ENCODE data around the gene GRIN2C.
A peak's percentile ranks its signal among the peaks of the same experiment; 100 is the strongest.

Gene GRIN2C

GRCh38 chr17:74890554-74890953 lies 30.9 kb upstream of the GRIN2C start:
- H3K27ac Mint-ChIP-seq, result no peak overlapping the region

GRCh38 chr17:74888469-74888868 lies 28.8 kb upstream of the GRIN2C start:
- Mint-ChIP-seq H3K27ac (no peak overlapping the region), H3K4me1 (no peaks in the 10 kb centered on the region), H3K36me3 (peaks cover 3% of the 10 kb centered on the region), H3K9me3 (no peaks in the 10 kb centered on the region), H3K27me3 (peaks cover 10% of the 10 kb centered on the region), H3K4me3 (no peak overlapping the region)

More at GRCh38 chr17:74890554-74890953, 30.9 kb upstream of the GRIN2C start:
- peaks cover 3% of the 10 kb centered on the region for H3K36me3 Mint-ChIP-seq
- H3K9me3 Mint-ChIP-seq, result no peaks in the 10 kb centered on the region
- H3K27me3 Mint-ChIP-seq, result peaks cover 13% of the 10 kb centered on the region
- no peak overlapping the region for H3K4me3 Mint-ChIP-seq
- H3K4me1 Mint-ChIP-seq, result peaks cover 4% of the 10 kb centered on the region

GRCh38 chr17:74883241-74883745 lies 23.6 kb upstream of the GRIN2C start:
- Mint-ChIP-seq H3K27ac (no peak overlapping the region), H3K27me3 (peaks cover 7% of the 10 kb centered on the region), H3K36me3 (peaks cover 3% of the 10 kb centered on the region), H3K4me1 (no peaks in the 10 kb centered on the region), H3K4me3 (no peak overlapping the region), H3K9me3 (no peaks in the 10 kb centered on the region)

GRCh38 chr17:74882517-74883240 lies 23.0 kb upstream of the GRIN2C start:
- no peak overlapping the region for H3K4me3 Mint-ChIP-seq
- H3K36me3 Mint-ChIP-seq, result peaks cover 3% of the 10 kb centered on the region
- H3K27ac Mint-ChIP-seq, result no peak overlapping the region
- no peaks in the 10 kb centered on the region for H3K4me1 Mint-ChIP-seq
- H3K9me3 Mint-ChIP-seq, result no peaks in the 10 kb centered on the region
- H3K27me3 Mint-ChIP-seq, result peaks cover 7% of the 10 kb centered on the region

DNA sequence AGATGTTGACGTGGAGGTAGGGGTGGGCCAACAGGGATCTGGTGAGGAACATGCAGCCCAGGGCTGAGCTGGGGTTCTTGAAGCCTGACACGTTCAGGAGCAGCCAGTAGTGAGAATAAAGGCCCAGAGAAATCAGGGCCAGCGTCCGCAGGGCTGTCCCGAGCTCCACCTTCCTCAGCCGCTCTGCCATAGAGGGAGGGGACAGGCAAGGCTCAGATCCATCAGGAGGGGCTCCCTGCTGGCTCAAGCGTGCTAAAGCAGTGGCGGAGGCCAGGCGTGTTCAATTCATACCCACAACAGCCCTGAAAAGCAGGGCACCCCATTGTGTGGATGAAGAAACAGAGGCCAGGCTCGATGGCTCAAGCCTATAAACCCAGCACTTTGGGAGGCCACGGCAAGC lies 21.4 kb upstream of the GRIN2C start:
- Mint-ChIP-seq H3K4me1 (no peaks in the 10 kb centered on the region), H3K27me3 (peaks cover 7% of the 10 kb centered on the region), H3K4me3 (no peak overlapping the region), H3K9me3 (no peaks in the 10 kb centered on the region), H3K36me3 (no peaks in the 10 kb centered on the region), H3K27ac (no peak overlapping the region)

- no peaks in the 10 kb centered on the region for H3K27me3 Mint-ChIP-seq
- H3K4me3 Mint-ChIP-seq, result no peak overlapping the region
- H3K9me3 Mint-ChIP-seq, result no peaks in the 10 kb centered on the region
- no peaks in the 10 kb centered on the region for H3K36me3 Mint-ChIP-seq
- no peak overlapping the region for H3K27ac Mint-ChIP-seq
- no peaks in the 10 kb centered on the region for H3K4me1 Mint-ChIP-seq
Measured at GRCh38 chr17:74879308-74879707, 19.6 kb upstream of the GRIN2C start.

DNA sequence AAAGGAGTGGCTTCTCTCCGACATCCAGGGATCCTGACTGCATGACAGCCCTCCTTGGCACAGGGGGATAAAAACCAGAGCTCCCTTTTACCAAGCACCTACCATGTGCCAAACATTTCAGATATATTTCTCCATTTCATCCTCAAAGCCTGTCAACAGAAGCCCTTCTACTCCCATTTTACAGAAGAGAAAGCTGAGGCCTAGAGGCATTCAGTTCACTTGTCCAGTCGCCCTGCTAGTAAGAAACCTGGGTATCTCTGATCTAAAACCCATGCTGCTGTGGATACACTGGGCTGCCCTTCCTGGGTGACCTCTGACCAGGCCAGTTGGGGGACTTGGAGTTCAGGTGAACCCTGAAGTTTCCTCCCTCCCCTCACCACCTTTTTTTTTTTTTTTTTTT lies 19.0 kb upstream of the GRIN2C start:
- no peaks in the 10 kb centered on the region for H3K9me3 Mint-ChIP-seq
- H3K4me1 Mint-ChIP-seq, result peaks cover 4% of the 10 kb centered on the region
- no peak overlapping the region for H3K27ac Mint-ChIP-seq
- H3K27me3 Mint-ChIP-seq, result no peaks in the 10 kb centered on the region
- H3K4me3 Mint-ChIP-seq, result no peak overlapping the region
- no peaks in the 10 kb centered on the region for H3K36me3 Mint-ChIP-seq

DNA sequence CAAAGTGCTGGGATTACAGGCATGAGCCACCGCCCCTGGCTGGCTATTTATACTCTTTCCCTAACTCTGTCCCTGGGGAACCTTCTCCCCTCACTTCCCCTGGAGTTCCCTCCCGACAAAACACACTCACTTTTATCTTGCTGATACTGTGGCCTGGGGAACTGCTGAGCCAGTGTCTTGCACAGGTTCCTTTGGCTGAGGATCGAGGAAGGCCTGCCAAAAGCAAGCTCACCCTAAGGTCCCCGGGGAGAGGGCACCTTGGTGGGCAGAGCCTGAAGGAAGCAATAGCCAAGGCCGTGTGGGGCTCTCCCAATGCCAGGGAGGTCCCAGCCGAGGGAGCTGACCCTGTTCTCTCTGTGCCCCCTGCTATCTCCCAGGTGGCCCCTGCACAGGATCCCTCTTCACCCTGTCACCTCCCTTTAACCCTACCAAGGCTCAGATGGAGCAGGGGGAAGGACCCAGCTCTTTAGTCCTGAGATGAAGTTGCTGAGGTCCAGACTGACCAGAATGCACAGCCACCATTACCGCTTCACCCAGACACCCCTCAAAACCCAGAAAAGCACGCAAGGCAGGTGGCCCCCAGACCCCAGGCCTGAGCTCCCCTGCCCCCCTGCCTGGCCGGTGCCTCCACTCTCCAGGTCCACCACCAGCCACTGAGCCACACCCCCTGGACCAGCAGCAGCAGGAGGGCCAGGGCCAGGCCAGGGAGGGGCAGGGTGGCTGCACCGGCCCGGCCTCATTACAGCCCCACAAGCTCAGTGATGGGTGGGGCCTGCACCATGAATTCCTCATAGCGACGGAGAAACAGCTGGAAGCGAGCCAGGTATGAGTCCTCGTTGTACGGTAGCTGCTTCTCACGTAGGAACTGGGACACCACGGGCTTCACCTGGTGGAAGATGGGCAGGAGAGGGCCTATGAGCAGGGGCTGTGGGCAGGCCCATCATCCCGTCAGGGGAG lies 18.2 kb upstream of the GRIN2C start:
- H3K27me3 Mint-ChIP-seq, result no peaks in the 10 kb centered on the region
- H3K27ac Mint-ChIP-seq, result no peak overlapping the region
- no peak overlapping the region for H3K4me3 Mint-ChIP-seq
- H3K4me1 Mint-ChIP-seq, result peaks cover 4% of the 10 kb centered on the region
- no peaks in the 10 kb centered on the region for H3K9me3 Mint-ChIP-seq
- no peaks in the 10 kb centered on the region for H3K36me3 Mint-ChIP-seq

DNA sequence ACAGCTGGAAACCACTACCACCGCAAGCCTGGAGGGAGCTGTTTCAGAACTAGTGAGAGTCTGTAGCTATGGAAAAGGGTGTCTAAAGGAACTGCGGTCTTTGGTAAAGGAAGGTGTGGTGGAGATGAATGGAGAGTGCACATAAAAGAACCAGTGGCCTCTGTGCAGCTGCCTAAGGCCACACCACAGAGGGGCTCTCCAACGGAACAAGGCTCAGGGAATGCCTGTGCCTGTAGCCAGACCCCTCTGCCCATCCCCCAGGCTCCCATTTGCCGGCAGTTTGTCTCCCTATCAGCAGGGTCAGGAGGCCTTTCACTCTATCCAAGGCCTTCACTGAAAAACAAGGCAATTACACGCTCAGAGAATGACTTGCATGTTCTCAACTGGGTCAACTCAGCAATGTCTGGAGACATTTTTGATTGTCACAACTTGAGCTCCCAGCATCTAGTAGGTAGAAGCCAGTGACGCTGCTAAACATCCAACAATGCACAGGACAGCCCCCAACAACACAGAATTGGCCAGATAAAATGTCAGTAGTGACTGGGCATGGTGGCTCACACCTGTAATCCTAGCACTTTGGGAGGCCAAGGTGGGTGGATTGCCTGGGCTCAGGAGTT lies 16.4 kb upstream of the GRIN2C start:
- no peaks in the 10 kb centered on the region for H3K9me3 Mint-ChIP-seq
- H3K27me3 Mint-ChIP-seq, result no peaks in the 10 kb centered on the region
- peaks cover 17% of the 10 kb centered on the region for H3K4me1 Mint-ChIP-seq
- no peak overlapping the region for H3K4me3 Mint-ChIP-seq
- H3K27ac Mint-ChIP-seq, result no peak overlapping the region
- no peaks in the 10 kb centered on the region for H3K36me3 Mint-ChIP-seq

DNA sequence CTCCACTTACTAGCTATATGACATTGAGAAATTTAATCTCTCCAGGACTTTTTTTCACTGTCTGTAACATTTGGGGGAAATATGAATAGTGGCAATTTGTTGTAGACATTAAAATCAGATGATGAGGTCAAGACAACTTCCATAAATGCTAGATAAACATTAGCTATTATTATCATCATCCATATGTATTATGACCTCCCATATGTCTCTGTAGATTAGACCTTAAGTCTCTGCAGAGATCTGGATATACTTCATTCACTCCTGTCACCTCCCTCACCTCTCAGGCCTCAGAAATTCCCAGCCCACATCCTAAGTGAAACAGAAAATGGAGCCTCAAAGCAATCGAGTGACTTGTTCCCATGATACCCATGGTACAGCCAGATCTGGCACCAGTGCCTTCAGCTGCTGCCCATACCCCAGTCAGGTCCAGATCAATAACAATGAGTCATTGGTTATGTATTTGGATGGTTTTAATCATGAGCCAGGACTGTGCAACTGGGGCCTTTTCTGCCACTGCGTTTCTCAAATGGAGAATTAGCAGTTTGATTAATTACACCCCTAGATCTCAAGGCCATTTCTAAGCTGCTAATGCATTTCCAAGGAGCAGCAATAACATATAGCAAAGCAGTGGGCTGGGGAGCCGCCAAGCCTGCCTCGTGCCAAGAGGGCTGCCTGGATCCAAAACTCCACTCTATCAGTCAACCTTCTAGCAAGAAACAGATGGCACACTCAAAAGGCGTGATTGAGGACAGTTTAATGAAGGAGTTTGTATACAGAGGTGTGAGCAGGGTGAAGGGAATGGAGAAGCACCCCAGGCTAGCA lies 15.7 kb upstream of the GRIN2C start:
- no peak overlapping the region for H3K27ac Mint-ChIP-seq
- no peaks in the 10 kb centered on the region for H3K9me3 Mint-ChIP-seq
- no peaks in the 10 kb centered on the region for H3K36me3 Mint-ChIP-seq
- peak overlapping the region; percentile 1 for H3K4me3 Mint-ChIP-seq
- no peaks in the 10 kb centered on the region for H3K27me3 Mint-ChIP-seq
- peaks cover 17% of the 10 kb centered on the region for H3K4me1 Mint-ChIP-seq

DNA sequence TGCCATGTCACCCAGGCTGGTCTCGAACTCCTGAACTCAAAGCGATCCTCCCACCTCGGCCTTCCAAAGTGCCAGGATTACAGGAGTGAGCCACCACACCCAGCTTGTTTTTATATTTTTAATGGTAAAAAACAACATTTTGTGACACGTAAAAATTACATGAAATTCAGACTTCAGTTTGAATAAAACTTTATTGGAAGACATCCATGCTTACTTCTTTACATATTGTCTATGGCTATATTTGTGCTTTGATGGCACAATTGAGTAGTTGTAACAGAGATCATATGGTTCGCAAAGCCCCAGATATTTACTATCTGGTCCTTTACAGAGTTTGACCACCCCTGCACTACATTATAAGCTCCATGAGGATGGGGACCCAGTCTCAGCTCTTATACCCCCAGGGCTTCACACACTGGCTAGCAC lies 14.9 kb upstream of the GRIN2C start:
- H3K4me3 Mint-ChIP-seq, result peak overlapping the region; percentile 90
- no peaks in the 10 kb centered on the region for H3K9me3 Mint-ChIP-seq
- H3K36me3 Mint-ChIP-seq, result no peaks in the 10 kb centered on the region
- H3K27me3 Mint-ChIP-seq, result no peaks in the 10 kb centered on the region
- H3K27ac Mint-ChIP-seq, result no peak overlapping the region
- peaks cover 17% of the 10 kb centered on the region for H3K4me1 Mint-ChIP-seq

DNA sequence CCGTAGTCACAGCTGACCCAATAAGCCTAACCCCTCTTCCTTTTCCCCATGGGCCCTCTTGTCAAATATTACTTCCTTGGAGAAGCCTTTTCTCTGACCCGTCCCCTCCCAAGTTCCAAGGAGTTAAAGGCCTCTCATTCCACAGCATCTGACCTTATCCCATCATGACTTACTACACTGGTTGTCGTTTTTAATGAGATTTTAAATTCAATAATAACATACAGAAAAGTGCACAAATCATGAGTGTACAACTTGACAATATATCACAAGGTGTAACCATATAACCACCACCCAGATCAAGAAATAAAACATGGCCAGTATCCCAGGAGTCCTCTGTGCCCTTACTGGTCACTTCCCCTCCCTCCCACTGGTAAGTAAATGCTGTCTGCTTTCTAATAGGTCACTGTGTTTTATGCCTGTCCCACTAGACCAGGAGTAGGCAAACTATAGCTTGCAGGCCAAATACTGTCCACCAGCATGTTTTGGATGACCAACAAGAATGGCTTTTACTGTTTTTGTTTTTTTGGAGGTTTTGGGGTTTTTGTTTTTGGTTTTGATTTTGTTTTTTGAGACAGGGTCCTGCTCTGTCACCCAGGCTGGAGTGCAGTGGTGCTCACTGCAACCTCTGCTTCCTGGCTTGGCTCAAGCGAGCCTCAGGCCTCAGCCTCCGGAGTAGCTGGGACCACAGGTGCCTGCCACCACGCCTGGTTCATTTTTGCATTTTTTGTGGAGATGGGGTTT lies 14.4 kb upstream of the GRIN2C start:
- no peaks in the 10 kb centered on the region for H3K9me3 Mint-ChIP-seq

DNA sequence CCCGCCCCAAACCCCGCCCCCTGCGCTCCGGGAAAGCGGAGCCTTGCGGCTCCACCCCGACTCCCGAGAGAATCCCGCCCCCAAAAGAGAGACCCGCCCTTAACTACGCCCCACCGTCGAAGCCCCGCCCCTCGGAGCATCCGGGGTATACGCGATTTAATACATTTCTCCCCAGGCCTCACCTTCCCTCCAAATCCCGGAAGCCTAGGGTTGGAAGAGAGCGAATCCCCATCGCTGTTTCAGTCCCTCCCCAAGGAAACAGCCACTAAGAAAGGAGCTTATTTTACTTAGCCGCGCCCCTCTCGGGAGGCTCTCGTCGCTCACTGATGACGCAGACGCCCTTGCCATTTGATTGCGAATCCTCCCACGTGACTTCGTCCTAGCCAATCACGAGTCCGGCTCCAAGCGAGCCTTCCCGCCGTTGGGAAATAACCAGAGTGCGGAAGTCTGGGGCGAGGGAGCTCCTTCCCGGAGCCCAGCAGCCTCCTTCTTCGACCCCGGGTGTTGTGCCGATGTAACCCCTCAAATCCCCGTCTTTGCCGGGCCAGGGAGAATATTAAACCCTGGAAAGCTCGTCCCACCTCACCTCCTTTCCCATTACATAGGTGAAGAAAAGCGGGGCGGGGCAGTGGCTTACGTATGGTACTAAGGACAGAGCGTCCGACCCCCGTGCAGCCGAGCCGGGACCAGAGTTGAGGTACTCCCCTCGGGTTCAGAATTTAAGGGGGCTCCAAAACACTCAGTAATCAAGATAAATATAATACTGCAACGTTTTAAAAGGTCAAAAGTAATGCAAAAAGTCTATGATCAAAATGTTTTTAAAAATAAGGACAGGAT lies 13.6 kb upstream of the GRIN2C start:
- no peaks in the 10 kb centered on the region for H3K9me3 Mint-ChIP-seq
- H3K4me1 Mint-ChIP-seq, result peaks cover 17% of the 10 kb centered on the region
- H3K27me3 Mint-ChIP-seq, result no peaks in the 10 kb centered on the region
- no peaks in the 10 kb centered on the region for H3K36me3 Mint-ChIP-seq
- peak overlapping the region; percentile 96 for H3K27ac Mint-ChIP-seq
- H3K4me3 Mint-ChIP-seq, result peak overlapping the region; percentile 90

More for the DNA sequence above, 14.4 kb upstream of the GRIN2C start:
- Mint-ChIP-seq H3K27me3 (no peaks in the 10 kb centered on the region), H3K4me1 (peaks cover 17% of the 10 kb centered on the region), H3K27ac (peak overlapping the region; percentile 96), H3K36me3 (no peaks in the 10 kb centered on the region), H3K4me3 (peak overlapping the region; percentile 90)

Measured in activated naive CD4-positive, alpha-beta T cell treated with anti-CD3 and anti-CD28 coated beads, Interleukin-2, amount 50 U/mL, for 24 hours (primary cell).